ENCODE data around the gene MAPK14. TPM values are rescaled to one million over a fixed set of nuclear protein-coding genes. Genes with fewer than 3 reads are reported as not detected.

Gene MAPK14
- total and polyA plus RNA-seq, 2 experiments from 2014 or later: 26.8 to 45.0 TPM

DNA sequence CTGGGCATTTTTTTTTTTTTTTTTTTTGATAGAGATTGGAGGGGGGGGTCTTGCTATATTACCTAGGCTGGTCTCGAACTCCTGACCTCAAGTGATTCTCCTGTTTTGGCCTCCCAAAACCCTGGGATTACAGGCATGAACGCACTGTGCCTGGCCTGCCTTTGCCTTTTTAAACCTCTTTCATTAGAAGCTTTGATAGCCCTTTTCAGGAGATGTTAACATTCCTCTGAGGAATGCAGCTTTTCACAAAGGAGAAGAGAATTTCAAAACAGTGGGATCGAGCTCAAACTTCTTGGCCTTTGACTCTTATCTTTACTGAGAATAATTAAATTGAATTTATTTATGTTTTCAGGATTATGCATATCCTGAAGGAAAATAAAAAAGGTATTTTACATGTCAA lies 34.5 kb upstream of the MAPK14 start:
- H3K27me3 ChIP-seq (replicated peaks; ENCODE audit: insufficient read depth): no peaks in the 10 kb centered on the region
- in situ Hi-C loops (cut with MboI): no loop called here
- no peak for DNase-seq

DNA sequence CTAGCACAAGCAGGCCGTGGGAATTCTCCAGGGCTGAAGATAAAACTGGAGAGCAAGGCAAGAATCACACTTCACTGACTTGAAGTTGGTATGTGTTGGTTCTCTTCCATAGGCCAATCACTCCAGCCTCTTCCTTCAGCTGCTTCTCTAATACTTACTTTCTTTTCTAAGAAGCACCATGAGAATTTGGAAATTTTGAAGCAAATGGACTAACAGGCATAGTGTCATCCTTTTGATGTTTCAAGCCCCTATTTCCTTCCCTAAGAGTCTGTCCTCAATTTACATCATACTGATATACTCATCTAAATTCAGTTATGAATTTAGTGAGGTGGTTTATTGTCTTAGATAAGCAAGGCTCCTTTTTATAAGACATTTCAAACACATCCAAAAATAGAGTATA lies 27.2 kb upstream of the MAPK14 start:
- no peak for DNase-seq
- no peaks in the 10 kb centered on the region for H4K20me1 ChIP-seq (ENCODE audit: insufficient read depth)
- H3K27me3 ChIP-seq (replicated peaks; ENCODE audit: insufficient read depth): no peaks in the 10 kb centered on the region
- H3K9me2 ChIP-seq (ENCODE audit: insufficient read depth): no peaks in the 10 kb centered on the region
- 40 to 65% methylated on average over 1 of the region's 1 CpG for WGBS, 2 experiments (ENCODE audit: low coverage in 1 of 2, low lambda C conversion rate in 2 of 2, missing lambda C conversion rate in 2 of 2)
- no peak overlapping the region for H3K4me3 ChIP-seq
- no peak overlapping the region for H3K27ac ChIP-seq
- TF ChIP-seq EZH2phosphoT487 (IDR thresholded peaks at IDR 0.05; ENCODE audit: insufficient read depth, low read depth) (no peak), EZH2 (IDR thresholded peaks at IDR 0.05; ENCODE audit: insufficient read depth, poor library complexity, severe bottlenecking) (no peak)
- H3K36me3 ChIP-seq (ENCODE audit: low read depth): no peaks in the 10 kb centered on the region
- no peak overlapping the region for H3K4me2 ChIP-seq (ENCODE audit: unreplicated experiment)
- H2AFZ ChIP-seq: no peak overlapping the region
- H3K79me2 ChIP-seq (ENCODE audit: insufficient read depth): no peaks in the 10 kb centered on the region
- in situ Hi-C loops (cut with MboI): no loop called here
- H3F3A ChIP-seq (ENCODE audit: insufficient read depth): no peaks in the 10 kb centered on the region
- H3K9me3 ChIP-seq (ENCODE audit: low read depth): no peaks in the 10 kb centered on the region
- H3K4me1 ChIP-seq (ENCODE audit: insufficient read depth): no peaks in the 10 kb centered on the region
- H3K9ac ChIP-seq: no peak overlapping the region

More for the DNA sequence above, 34.5 kb upstream of the MAPK14 start:
- no peak overlapping the region for H3K4me3 ChIP-seq
- H2AFZ ChIP-seq: no peak overlapping the region
- H3F3A ChIP-seq (ENCODE audit: insufficient read depth): no peaks in the 10 kb centered on the region
- no peaks in the 10 kb centered on the region for H4K20me1 ChIP-seq (ENCODE audit: insufficient read depth)
- no peak overlapping the region for H3K27ac ChIP-seq
- H3K9ac ChIP-seq: no peak overlapping the region
- H3K4me2 ChIP-seq (ENCODE audit: unreplicated experiment): no peak overlapping the region
- no peak for TF ChIP-seq EZH2phosphoT487 (IDR thresholded peaks at IDR 0.05; ENCODE audit: insufficient read depth, low read depth)
- TF ChIP-seq EZH2 (IDR thresholded peaks at IDR 0.05; ENCODE audit: insufficient read depth, poor library complexity, severe bottlenecking): no peak
- no peaks in the 10 kb centered on the region for H3K9me3 ChIP-seq (ENCODE audit: low read depth)
- no peaks in the 10 kb centered on the region for H3K36me3 ChIP-seq (ENCODE audit: low read depth)
- 68 to 74% methylated on average over 3 of the region's 3 CpGs for WGBS, 2 experiments (ENCODE audit: low coverage in 1 of 2, low lambda C conversion rate in 2 of 2, missing lambda C conversion rate in 2 of 2)
- no peaks in the 10 kb centered on the region for H3K4me1 ChIP-seq (ENCODE audit: insufficient read depth)
- H3K79me2 ChIP-seq (ENCODE audit: insufficient read depth): no peaks in the 10 kb centered on the region
- H3K9me2 ChIP-seq (ENCODE audit: insufficient read depth): no peaks in the 10 kb centered on the region

DNA sequence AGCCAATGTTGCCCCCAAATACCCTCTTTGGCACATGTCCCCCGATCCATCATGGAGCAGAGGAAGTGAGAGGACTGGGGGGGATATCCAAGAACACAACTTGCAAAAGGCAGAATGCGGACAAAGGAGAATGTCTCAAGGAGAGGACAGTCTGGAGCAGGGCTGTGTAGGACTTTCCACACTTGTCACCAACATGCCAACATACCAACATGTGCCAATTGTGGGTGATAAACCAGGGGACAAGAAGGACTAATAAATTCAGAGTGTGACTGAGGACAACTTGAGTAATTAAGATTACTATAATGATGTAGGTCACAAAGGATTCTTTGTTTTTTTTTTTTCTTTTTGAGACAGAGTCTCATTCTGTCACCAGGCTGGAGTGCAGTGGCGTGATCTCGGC lies 11.9 kb upstream of the MAPK14 start:
- Histone ChIP-seq H3F3A (ENCODE audit: insufficient read depth) (no peaks in the 10 kb centered on the region), H3K79me2 (ENCODE audit: insufficient read depth) (no peaks in the 10 kb centered on the region), H3K27ac (no peak overlapping the region), H3K27me3 (replicated peaks; ENCODE audit: insufficient read depth) (no peaks in the 10 kb centered on the region), H3K4me3 (no peak overlapping the region), H3K36me3 (ENCODE audit: low read depth) (no peaks in the 10 kb centered on the region), H2AFZ (no peak overlapping the region), H3K9me2 (ENCODE audit: insufficient read depth) (no peaks in the 10 kb centered on the region), H3K9ac (no peak overlapping the region), H4K20me1 (ENCODE audit: insufficient read depth) (no peaks in the 10 kb centered on the region), H3K4me2 (ENCODE audit: unreplicated experiment) (no peak overlapping the region), H3K4me1 (ENCODE audit: insufficient read depth) (no peaks in the 10 kb centered on the region), H3K9me3 (ENCODE audit: low read depth) (no peaks in the 10 kb centered on the region)
- in situ Hi-C loops (cut with MboI): no loop called here
- WGBS, 2 experiments (ENCODE audit: low coverage in 1 of 2, low lambda C conversion rate in 2 of 2, missing lambda C conversion rate in 2 of 2): 89 to 92% methylated on average over 4 of the region's 4 CpGs
- TF ChIP-seq EZH2phosphoT487 (IDR thresholded peaks at IDR 0.05; ENCODE audit: insufficient read depth, low read depth) (no peak), EZH2 (IDR thresholded peaks at IDR 0.05; ENCODE audit: insufficient read depth, poor library complexity, severe bottlenecking) (no peak)
- DNase-seq: no peak

DNA sequence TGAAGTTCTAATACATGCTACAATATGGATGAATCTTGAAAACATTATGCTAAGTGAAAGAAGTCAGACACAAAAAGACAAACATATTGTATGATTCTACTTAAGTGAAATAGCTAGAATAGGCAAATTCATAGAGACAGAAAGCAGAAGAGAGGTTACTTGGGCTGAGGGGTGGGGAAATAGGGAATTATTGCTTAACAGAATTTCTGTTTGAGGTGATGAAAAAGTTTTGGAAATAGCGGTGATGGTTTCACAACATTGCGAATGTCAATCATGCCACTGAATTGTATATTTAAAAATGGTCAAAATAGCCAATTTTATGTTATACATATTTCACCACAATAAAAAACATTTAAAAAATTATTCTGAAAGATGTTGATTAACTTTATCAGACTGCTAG lies 9.3 kb upstream of the MAPK14 start:
- TF ChIP-seq EZH2 (IDR thresholded peaks at IDR 0.05; ENCODE audit: insufficient read depth, poor library complexity, severe bottlenecking) (no peak), EZH2phosphoT487 (IDR thresholded peaks at IDR 0.05; ENCODE audit: insufficient read depth, low read depth) (no peak)
- Histone ChIP-seq H3K9me3 (ENCODE audit: low read depth) (no peaks in the 10 kb centered on the region), H3K9ac (no peak overlapping the region), H3K27ac (no peak overlapping the region), H3K36me3 (ENCODE audit: low read depth) (no peaks in the 10 kb centered on the region), H3K4me3 (no peak overlapping the region), H3F3A (ENCODE audit: insufficient read depth) (no peaks in the 10 kb centered on the region), H2AFZ (no peak overlapping the region), H3K4me2 (ENCODE audit: unreplicated experiment) (no peak overlapping the region), H3K27me3 (replicated peaks; ENCODE audit: insufficient read depth) (no peaks in the 10 kb centered on the region), H3K4me1 (ENCODE audit: insufficient read depth) (no peaks in the 10 kb centered on the region), H3K79me2 (ENCODE audit: insufficient read depth) (no peaks in the 10 kb centered on the region), H3K9me2 (ENCODE audit: insufficient read depth) (no peaks in the 10 kb centered on the region), H4K20me1 (ENCODE audit: insufficient read depth) (no peaks in the 10 kb centered on the region)
- 93 to 100% methylated on average over 2 of the region's 2 CpGs for WGBS, 2 experiments (ENCODE audit: low coverage in 1 of 2, low lambda C conversion rate in 2 of 2, missing lambda C conversion rate in 2 of 2)
- no peak for DNase-seq
- in situ Hi-C loops (cut with MboI): no loop called here

DNA sequence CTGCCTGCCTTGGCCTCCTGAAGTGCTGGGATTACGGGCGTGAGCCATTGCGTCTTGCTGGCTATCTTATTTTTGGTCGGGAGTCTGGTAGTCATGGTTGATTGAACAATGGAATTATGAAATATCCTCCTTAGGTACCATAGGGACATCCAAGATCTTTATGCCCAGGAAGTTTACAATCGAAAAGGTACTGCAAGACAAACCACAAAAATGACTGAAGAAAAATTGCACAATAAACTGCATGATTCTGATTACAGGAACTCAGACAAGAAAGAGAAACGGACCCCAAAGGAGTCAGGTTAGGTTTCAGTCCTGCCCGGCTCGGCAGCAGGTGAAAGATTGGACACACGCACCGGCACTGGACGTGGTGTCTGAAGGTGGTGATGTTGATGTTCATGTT lies 8.4 kb upstream of the MAPK14 start:
- no peaks in the 10 kb centered on the region for H3K9me2 ChIP-seq (ENCODE audit: insufficient read depth)
- H3K4me1 ChIP-seq (ENCODE audit: insufficient read depth): no peaks in the 10 kb centered on the region
- no peaks in the 10 kb centered on the region for H3K79me2 ChIP-seq (ENCODE audit: insufficient read depth)
- no peak overlapping the region for H3K4me3 ChIP-seq
- in situ Hi-C loops (cut with MboI): no loop called here
- no peaks in the 10 kb centered on the region for H3K27me3 ChIP-seq (replicated peaks; ENCODE audit: insufficient read depth)
- no peak overlapping the region for H3K27ac ChIP-seq
- H3K9ac ChIP-seq: no peak overlapping the region
- 89 to 91% methylated on average over 11 of the region's 11 CpGs for WGBS, 2 experiments (ENCODE audit: low coverage in 1 of 2, low lambda C conversion rate in 2 of 2, missing lambda C conversion rate in 2 of 2)
- H2AFZ ChIP-seq: no peak overlapping the region
- no peak for DNase-seq
- H3K4me2 ChIP-seq (ENCODE audit: unreplicated experiment): no peak overlapping the region
- H3K9me3 ChIP-seq (ENCODE audit: low read depth): no peaks in the 10 kb centered on the region
- no peaks in the 10 kb centered on the region for H3F3A ChIP-seq (ENCODE audit: insufficient read depth)
- H3K36me3 ChIP-seq (ENCODE audit: low read depth): no peaks in the 10 kb centered on the region
- TF ChIP-seq EZH2phosphoT487 (IDR thresholded peaks at IDR 0.05; ENCODE audit: insufficient read depth, low read depth) (no peak), EZH2 (IDR thresholded peaks at IDR 0.05; ENCODE audit: insufficient read depth, poor library complexity, severe bottlenecking) (no peak)
- H4K20me1 ChIP-seq (ENCODE audit: insufficient read depth): no peaks in the 10 kb centered on the region

Data from GM23248 (cell line).